Measurements from ENCODE around the gene EXOSC9.

The EXOSC9 gene

DNA sequence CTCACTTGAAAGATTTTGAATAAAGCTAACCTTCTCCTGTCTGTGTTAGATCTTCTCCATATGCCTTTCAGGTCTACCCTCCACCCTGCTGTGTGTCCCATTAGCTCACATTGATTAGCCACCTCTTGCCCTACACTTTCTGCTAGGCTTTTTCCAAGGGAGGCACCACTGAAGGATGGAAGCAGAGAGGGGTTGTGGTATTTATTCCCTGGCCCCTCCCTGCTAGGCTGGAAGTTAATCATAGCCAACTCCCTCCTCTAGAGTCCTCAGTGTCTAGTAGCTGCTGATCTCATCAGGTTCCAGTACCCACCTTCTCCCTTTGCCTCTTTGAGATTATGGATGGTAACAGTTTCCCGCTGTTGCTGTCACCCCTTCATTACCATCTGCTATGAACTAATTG, 27.2 kb upstream of the EXOSC9 start:
- no peaks in the 10 kb centered on the region for H3K36me3 ChIP-seq (ENCODE audit: control insufficient read depth, low read depth, low read length)
- H3K27me3 ChIP-seq (ENCODE audit: control insufficient read depth, insufficient read depth, low read length): no peaks in the 10 kb centered on the region
- H3K27ac ChIP-seq (ENCODE audit: low read length): no peak overlapping the region
- no peak overlapping the region for H3K9ac ChIP-seq (ENCODE audit: low read length)
- H3K9me3 ChIP-seq (ENCODE audit: control insufficient read depth, low read depth, low read length): no peaks in the 10 kb centered on the region
- H3K4me3 ChIP-seq (ENCODE audit: low read length): no peak overlapping the region
- H3K4me1 ChIP-seq (ENCODE audit: control insufficient read depth, low read depth, low read length): peaks cover 11% of the 10 kb centered on the region

- no peaks in the 10 kb centered on the region for H3K36me3 ChIP-seq (ENCODE audit: control insufficient read depth, low read depth, low read length)
- H3K27ac ChIP-seq (ENCODE audit: low read length): no peak overlapping the region
- H3K4me3 ChIP-seq (ENCODE audit: low read length): no peak overlapping the region
- peaks cover 11% of the 10 kb centered on the region for H3K4me1 ChIP-seq (ENCODE audit: control insufficient read depth, low read depth, low read length)
- H3K9me3 ChIP-seq (ENCODE audit: control insufficient read depth, low read depth, low read length): no peaks in the 10 kb centered on the region
- H3K9ac ChIP-seq (ENCODE audit: low read length): no peak overlapping the region
- no peaks in the 10 kb centered on the region for H3K27me3 ChIP-seq (ENCODE audit: control insufficient read depth, insufficient read depth, low read length)
Measured at GRCh38 chr4:121776610-121777401, 24.3 kb upstream of the EXOSC9 start.

DNA sequence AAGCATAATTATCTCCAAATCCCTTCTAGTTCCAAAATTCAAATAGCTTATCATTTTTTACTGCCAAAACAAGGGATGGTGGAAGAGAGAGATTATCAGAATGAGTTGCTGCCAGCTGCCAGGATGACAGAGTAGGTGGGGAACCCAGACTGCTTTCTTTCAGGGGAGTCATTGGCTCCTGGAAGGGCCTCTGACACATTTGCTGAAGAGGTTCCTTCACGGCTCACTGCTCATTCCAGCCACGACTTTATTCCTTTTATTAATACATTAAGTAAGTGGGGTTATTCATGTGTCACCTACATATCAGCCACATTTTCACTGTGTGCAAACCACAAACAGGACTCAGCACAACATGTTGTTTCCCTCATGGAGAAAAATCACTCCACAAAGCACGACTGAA, 23.5 kb upstream of the EXOSC9 start:
- H3K27me3 ChIP-seq (ENCODE audit: control insufficient read depth, insufficient read depth, low read length): no peaks in the 10 kb centered on the region
- H3K4me3 ChIP-seq (ENCODE audit: low read length): no peak overlapping the region
- H3K27ac ChIP-seq (ENCODE audit: low read length): no peak overlapping the region
- peaks cover 11% of the 10 kb centered on the region for H3K4me1 ChIP-seq (ENCODE audit: control insufficient read depth, low read depth, low read length)
- no peaks in the 10 kb centered on the region for H3K36me3 ChIP-seq (ENCODE audit: control insufficient read depth, low read depth, low read length)
- no peak overlapping the region for H3K9ac ChIP-seq (ENCODE audit: low read length)
- no peaks in the 10 kb centered on the region for H3K9me3 ChIP-seq (ENCODE audit: control insufficient read depth, low read depth, low read length)

- H3K9ac ChIP-seq (ENCODE audit: low read length): no peak overlapping the region
- H3K4me3 ChIP-seq (ENCODE audit: low read length): no peak overlapping the region
- H3K27ac ChIP-seq (ENCODE audit: low read length): no peak overlapping the region
- H3K4me1 ChIP-seq (ENCODE audit: control insufficient read depth, low read depth, low read length): peaks cover 7% of the 10 kb centered on the region
- no peaks in the 10 kb centered on the region for H3K9me3 ChIP-seq (ENCODE audit: control insufficient read depth, low read depth, low read length)
- no peaks in the 10 kb centered on the region for H3K27me3 ChIP-seq (ENCODE audit: control insufficient read depth, insufficient read depth, low read length)
- H3K36me3 ChIP-seq (ENCODE audit: control insufficient read depth, low read depth, low read length): no peaks in the 10 kb centered on the region
Measured at GRCh38 chr4:121778991-121779628, 22.0 kb upstream of the EXOSC9 start.

DNA sequence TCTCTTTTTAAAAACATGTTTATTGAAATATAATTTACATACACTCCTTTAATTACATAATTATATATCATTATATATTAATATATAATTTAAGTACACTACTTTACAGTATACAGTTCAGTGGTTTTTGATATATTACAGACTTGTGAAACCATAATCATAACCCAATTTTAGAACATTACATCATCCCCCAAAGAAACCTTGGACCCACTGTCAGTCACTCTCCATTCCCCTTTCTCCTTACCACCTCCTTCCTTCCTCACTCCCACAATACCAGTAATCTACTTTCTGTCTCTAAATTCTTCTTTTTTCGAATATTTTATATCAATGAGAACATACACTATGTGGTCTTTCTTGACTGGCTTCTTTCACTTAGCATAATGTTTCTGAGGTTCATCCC, 17.9 kb upstream of the EXOSC9 start:
- Histone ChIP-seq H3K4me3 (ENCODE audit: low read length) (no peak overlapping the region), H3K36me3 (ENCODE audit: control insufficient read depth, low read depth, low read length) (no peaks in the 10 kb centered on the region), H3K27me3 (ENCODE audit: control insufficient read depth, insufficient read depth, low read length) (no peaks in the 10 kb centered on the region), H3K4me1 (ENCODE audit: control insufficient read depth, low read depth, low read length) (no peaks in the 10 kb centered on the region), H3K27ac (ENCODE audit: low read length) (no peak overlapping the region), H3K9ac (ENCODE audit: low read length) (no peak overlapping the region), H3K9me3 (ENCODE audit: control insufficient read depth, low read depth, low read length) (no peaks in the 10 kb centered on the region)

DNA sequence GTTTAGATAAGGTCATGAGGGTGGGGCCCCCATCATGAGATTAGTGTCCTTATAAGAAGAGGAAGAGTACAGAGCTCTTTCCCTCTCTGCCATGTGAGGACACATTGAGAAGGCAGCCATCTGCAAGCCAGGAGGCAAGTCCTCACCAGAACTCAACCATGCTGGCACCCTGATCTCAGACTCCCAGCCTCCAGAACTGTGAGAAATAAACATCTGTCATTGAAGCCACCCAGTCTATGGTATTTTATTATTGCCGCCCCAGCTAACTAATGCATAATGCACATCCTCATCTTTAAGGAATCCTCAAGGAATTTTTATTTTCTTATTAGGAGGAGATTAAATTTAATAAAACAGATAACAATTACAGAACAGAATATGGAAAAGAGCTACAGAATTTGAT, 16.7 kb upstream of the EXOSC9 start:
- no peak overlapping the region for H3K4me3 ChIP-seq (ENCODE audit: low read length)
- no peaks in the 10 kb centered on the region for H3K9me3 ChIP-seq (ENCODE audit: control insufficient read depth, low read depth, low read length)
- H3K4me1 ChIP-seq (ENCODE audit: control insufficient read depth, low read depth, low read length): no peaks in the 10 kb centered on the region
- H3K27ac ChIP-seq (ENCODE audit: low read length): no peak overlapping the region
- no peak overlapping the region for H3K9ac ChIP-seq (ENCODE audit: low read length)
- H3K36me3 ChIP-seq (ENCODE audit: control insufficient read depth, low read depth, low read length): no peaks in the 10 kb centered on the region
- no peaks in the 10 kb centered on the region for H3K27me3 ChIP-seq (ENCODE audit: control insufficient read depth, insufficient read depth, low read length)

DNA sequence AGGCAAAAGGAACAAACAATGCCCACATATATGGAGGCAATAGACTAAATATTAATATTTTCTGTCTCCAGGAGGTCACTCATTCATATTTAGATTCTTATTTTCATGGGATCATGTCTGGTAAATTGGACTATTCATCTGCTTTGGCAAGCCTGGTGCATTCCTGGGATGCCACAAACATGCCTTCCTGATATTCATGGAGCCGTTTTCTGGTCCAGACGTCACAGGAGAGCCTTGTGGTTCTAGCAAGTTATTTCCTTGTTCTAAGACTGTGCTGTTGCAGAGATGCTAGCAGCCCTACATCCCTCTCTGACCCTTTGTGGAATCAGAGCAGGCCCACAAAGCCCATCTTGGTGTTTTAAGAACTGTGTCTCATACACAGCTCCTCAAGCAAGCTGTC, 16.1 kb upstream of the EXOSC9 start:
- Histone ChIP-seq H3K4me1 (ENCODE audit: control insufficient read depth, low read depth, low read length) (no peaks in the 10 kb centered on the region), H3K9ac (ENCODE audit: low read length) (no peak overlapping the region), H3K36me3 (ENCODE audit: control insufficient read depth, low read depth, low read length) (no peaks in the 10 kb centered on the region), H3K4me3 (ENCODE audit: low read length) (no peak overlapping the region), H3K27ac (ENCODE audit: low read length) (no peak overlapping the region), H3K9me3 (ENCODE audit: control insufficient read depth, low read depth, low read length) (no peaks in the 10 kb centered on the region), H3K27me3 (ENCODE audit: control insufficient read depth, insufficient read depth, low read length) (no peaks in the 10 kb centered on the region)

- Histone ChIP-seq H3K27ac (ENCODE audit: low read length) (no peak overlapping the region), H3K27me3 (ENCODE audit: control insufficient read depth, insufficient read depth, low read length) (no peaks in the 10 kb centered on the region), H3K9me3 (ENCODE audit: control insufficient read depth, low read depth, low read length) (no peaks in the 10 kb centered on the region), H3K36me3 (ENCODE audit: control insufficient read depth, low read depth, low read length) (no peaks in the 10 kb centered on the region), H3K4me3 (ENCODE audit: low read length) (no peak overlapping the region), H3K4me1 (ENCODE audit: control insufficient read depth, low read depth, low read length) (no peaks in the 10 kb centered on the region), H3K9ac (ENCODE audit: low read length) (no peak overlapping the region)
Measured at GRCh38 chr4:121785479-121785878, 15.6 kb upstream of the EXOSC9 start.

GRCh38 chr4:121786221-121786620, 14.9 kb upstream of the EXOSC9 start:
- Histone ChIP-seq H3K4me1 (ENCODE audit: control insufficient read depth, low read depth, low read length) (no peaks in the 10 kb centered on the region), H3K27me3 (ENCODE audit: control insufficient read depth, insufficient read depth, low read length) (no peaks in the 10 kb centered on the region), H3K9ac (ENCODE audit: low read length) (no peak overlapping the region), H3K27ac (ENCODE audit: low read length) (no peak overlapping the region), H3K9me3 (ENCODE audit: control insufficient read depth, low read depth, low read length) (no peaks in the 10 kb centered on the region), H3K36me3 (ENCODE audit: control insufficient read depth, low read depth, low read length) (no peaks in the 10 kb centered on the region), H3K4me3 (ENCODE audit: low read length) (no peak overlapping the region)

DNA sequence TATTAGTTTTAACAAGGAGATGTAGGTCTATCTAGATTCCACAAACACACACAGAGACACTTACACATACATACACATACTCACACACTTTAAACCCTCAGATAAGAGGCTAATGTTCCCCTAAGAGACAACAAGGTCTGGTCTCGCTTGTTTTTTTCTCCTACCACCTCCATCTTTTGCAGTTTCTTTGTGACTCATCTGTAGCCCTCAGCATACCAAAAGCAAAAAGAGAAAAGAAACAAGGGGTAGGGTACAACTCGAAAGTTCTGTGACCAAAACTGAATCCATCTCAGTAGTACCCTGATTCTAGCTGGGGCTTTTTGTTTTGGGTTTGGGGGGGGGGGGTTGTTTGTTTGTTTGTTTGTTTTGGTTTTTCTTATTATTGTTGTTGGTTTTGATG, 12.2 kb upstream of the EXOSC9 start:
- H3K4me1 ChIP-seq (ENCODE audit: control insufficient read depth, low read depth, low read length): no peaks in the 10 kb centered on the region
- H3K27ac ChIP-seq (ENCODE audit: low read length): no peak overlapping the region
- H3K36me3 ChIP-seq (ENCODE audit: control insufficient read depth, low read depth, low read length): no peaks in the 10 kb centered on the region
- no peaks in the 10 kb centered on the region for H3K9me3 ChIP-seq (ENCODE audit: control insufficient read depth, low read depth, low read length)
- H3K9ac ChIP-seq (ENCODE audit: low read length): no peak overlapping the region
- H3K4me3 ChIP-seq (ENCODE audit: low read length): no peak overlapping the region
- no peaks in the 10 kb centered on the region for H3K27me3 ChIP-seq (ENCODE audit: control insufficient read depth, insufficient read depth, low read length)

DNA sequence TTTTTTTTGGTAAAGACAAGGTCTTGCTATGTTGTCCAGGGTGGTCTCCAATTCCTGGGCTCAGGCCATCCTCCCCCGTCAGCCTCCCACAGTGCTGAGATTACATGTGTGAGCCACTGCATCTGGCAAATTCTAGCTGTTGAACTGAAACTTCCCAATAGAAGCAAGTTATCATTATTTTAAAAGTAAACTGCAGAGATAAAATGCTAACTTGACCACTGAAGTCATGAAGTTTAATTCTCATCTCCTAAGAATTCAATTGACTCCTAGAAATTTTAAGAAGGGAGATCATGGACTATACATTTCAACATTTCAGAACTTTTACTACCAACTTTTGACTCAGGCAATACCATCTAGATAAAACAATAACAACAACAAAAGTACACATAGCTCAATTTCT, 11.7 kb upstream of the EXOSC9 start:
- Histone ChIP-seq H3K9ac (ENCODE audit: low read length) (no peak overlapping the region), H3K27me3 (ENCODE audit: control insufficient read depth, insufficient read depth, low read length) (no peaks in the 10 kb centered on the region), H3K4me1 (ENCODE audit: control insufficient read depth, low read depth, low read length) (no peaks in the 10 kb centered on the region), H3K36me3 (ENCODE audit: control insufficient read depth, low read depth, low read length) (no peaks in the 10 kb centered on the region), H3K9me3 (ENCODE audit: control insufficient read depth, low read depth, low read length) (no peaks in the 10 kb centered on the region), H3K4me3 (ENCODE audit: low read length) (no peak overlapping the region), H3K27ac (ENCODE audit: low read length) (no peak overlapping the region)
